ENCODE data around the gene PLXNC1. TPM values are rescaled to one million over a fixed set of nuclear protein-coding genes. Genes with fewer than 3 reads are reported as not detected.

The PLXNC1 gene
- total RNA-seq, 6 donors from 2014 or later: 14.1 to 51.3 (median 24.6) TPM

DNA sequence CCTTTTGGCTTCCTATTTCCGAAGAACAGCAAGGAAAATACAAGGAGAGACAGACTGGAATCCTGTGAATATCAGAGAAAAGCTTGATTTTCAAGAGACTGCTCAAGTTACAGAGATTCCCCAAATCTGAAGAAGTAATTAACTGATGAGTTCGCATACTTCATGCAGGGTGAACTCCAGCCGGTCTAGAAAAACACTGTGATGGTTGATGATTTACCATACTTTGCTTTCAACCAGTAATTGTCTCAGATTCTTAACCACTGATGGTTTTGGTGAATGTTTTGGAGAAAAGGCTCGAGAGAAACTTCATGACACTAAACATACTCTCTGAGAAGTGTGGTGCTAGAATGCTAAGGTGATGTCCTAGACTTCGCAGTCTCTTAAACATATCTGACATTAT is 4.4 kb upstream of the PLXNC1 start:
- no peak for ATAC-seq (ENCODE audit: low FRiP score in 2 of 2)
- DNase-seq: no peak
- H3K4me1 ChIP-seq: peaks cover under 1 to 15% (median 7%) of the 10 kb centered on the region in 4 donors
- TF ChIP-seq POLR2AphosphoS5 (IDR thresholded peaks at IDR 0.05) (no peak), EP300 (IDR thresholded peaks at IDR 0.05) (no peak), POLR2A (IDR thresholded peaks at IDR 0.05) (no peak)
- TF ChIP-seq, protein P1, sequence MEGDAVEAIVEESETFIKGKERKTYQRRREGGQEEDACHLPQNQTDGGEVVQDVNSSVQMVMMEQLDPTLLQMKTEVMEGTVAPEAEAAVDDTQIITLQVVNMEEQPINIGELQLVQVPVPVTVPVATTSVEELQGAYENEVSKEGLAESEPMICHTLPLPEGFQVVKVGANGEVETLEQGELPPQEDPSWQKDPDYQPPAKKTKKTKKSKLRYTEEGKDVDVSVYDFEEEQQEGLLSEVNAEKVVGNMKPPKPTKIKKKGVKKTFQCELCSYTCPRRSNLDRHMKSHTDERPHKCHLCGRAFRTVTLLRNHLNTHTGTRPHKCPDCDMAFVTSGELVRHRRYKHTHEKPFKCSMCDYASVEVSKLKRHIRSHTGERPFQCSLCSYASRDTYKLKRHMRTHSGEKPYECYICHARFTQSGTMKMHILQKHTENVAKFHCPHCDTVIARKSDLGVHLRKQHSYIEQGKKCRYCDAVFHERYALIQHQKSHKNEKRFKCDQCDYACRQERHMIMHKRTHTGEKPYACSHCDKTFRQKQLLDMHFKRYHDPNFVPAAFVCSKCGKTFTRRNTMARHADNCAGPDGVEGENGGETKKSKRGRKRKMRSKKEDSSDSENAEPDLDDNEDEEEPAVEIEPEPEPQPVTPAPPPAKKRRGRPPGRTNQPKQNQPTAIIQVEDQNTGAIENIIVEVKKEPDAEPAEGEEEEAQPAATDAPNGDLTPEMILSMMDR (IDR thresholded peaks at IDR 0.05): no peak
- no peak overlapping the region for H3K27ac ChIP-seq
- H3K4me3 ChIP-seq: no peak overlapping the region
- H3K27me3 ChIP-seq: no peaks in the 10 kb centered on the region
- no peaks in the 10 kb centered on the region for H3K36me3 ChIP-seq
- 73 to 83% methylated on average over 5 of the region's 5 CpGs for WGBS, 2 donors
- H3K9me3 ChIP-seq: no peaks in the 10 kb centered on the region

- Histone ChIP-seq H3K27me3 (no peaks in the 10 kb centered on the region), H3K4me3 (no peak overlapping the region), H3K27ac (no peak overlapping the region), H3K36me3 (no peaks in the 10 kb centered on the region), H3K4me1 (peaks cover 5 to 23% (median 15%) of the 10 kb centered on the region in 4 donors), H3K9me3 (no peaks in the 10 kb centered on the region)
- 56 to 66% methylated on average over 3 of the region's 3 CpGs for WGBS, 2 donors
- ATAC-seq (ENCODE audit: low FRiP score in 2 of 2): no peak
- DNase-seq: no peak
- no peak for TF ChIP-seq EP300 (IDR thresholded peaks at IDR 0.05)
- TF ChIP-seq POLR2AphosphoS5 (IDR thresholded peaks at IDR 0.05): no peak
- TF ChIP-seq POLR2A (IDR thresholded peaks at IDR 0.05): no peak
- TF ChIP-seq, protein P1 (IDR thresholded peaks at IDR 0.05): no peak
Measured at GRCh38 chr12:94144781-94145180, 3.6 kb upstream of the PLXNC1 start.

DNA sequence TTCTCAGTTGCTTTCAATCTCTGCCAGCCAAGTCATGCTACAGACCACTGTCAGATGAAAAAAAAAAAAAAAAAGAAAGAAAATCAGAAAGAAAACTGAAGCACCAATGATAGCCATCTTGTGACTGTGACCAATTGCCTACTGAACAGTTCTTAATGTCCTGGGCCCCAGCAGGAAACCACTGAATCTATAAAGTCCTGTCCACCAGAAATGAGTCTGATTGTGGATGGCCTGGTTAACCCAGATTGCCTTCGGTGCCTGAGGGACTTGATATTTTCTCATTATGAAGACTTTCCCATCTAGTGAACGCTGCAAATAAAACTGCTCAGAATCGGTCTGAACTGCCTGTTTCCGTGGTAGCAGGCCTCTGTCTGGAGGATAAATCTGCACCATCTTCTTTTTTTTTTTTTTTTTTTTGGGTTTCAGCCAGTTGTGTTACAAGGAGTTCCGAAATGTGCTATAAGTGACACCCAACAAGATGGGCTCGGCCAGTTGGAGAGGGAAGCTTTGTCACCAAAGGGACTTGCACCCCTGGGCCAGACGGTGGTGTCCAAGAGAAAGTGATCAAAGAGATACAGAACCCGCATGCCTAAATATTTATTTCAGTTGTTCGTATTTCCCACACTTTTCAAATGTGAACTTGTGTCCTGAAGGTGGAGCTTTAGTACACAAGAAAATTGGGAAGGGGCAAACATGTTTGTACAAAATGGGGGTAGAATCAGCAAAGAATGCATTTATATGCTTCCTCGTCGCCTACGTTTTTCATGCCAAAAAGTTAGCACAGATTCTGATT is 3.0 kb upstream of the PLXNC1 start:
- TF ChIP-seq, protein P1 (IDR thresholded peaks at IDR 0.05): peak in 3 of 6 experiments; percentile 9 to 33 (median 17)
- TF ChIP-seq POLR2AphosphoS5 (IDR thresholded peaks at IDR 0.05): no peak
- Histone ChIP-seq H3K4me3 (no peak overlapping the region), H3K27me3 (no peaks in the 10 kb centered on the region), H3K36me3 (no peaks in the 10 kb centered on the region), H3K9me3 (no peaks in the 10 kb centered on the region), H3K27ac (no peak overlapping the region), H3K4me1 (peaks cover 5 to 29% (median 21%) of the 10 kb centered on the region in 4 donors)
- no peak for DNase-seq
- WGBS, 2 donors: 50 to 51% methylated on average over 12 of the region's 12 CpGs
- no peak for ATAC-seq (ENCODE audit: low FRiP score in 2 of 2)

- WGBS, 2 donors: 80% methylated on average over 9 of the region's 9 CpGs
- no peak for ATAC-seq (ENCODE audit: low FRiP score in 2 of 2)
- H3K27ac ChIP-seq: no peak overlapping the region
- no peak overlapping the region for H3K4me3 ChIP-seq
- no peak for TF ChIP-seq POLR2AphosphoS5 (IDR thresholded peaks at IDR 0.05)
- TF ChIP-seq, protein P1 (IDR thresholded peaks at IDR 0.05): no peak
- TF ChIP-seq POLR2A (IDR thresholded peaks at IDR 0.05): no peak
- no peak for TF ChIP-seq EP300 (IDR thresholded peaks at IDR 0.05)
- no peak for DNase-seq
- H3K36me3 ChIP-seq: no peaks in the 10 kb centered on the region
- no peaks in the 10 kb centered on the region for H3K27me3 ChIP-seq
- no peaks in the 10 kb centered on the region for H3K9me3 ChIP-seq
- H3K4me1 ChIP-seq: peaks cover 10 to 39% (median 27%) of the 10 kb centered on the region in 4 donors
Measured at GRCh38 chr12:94146166-94146936, 2.0 kb upstream of the PLXNC1 start.

Measured in upper lobe of left lung (tissue), 6 donors.